ENCODE measurements around the gene CNBP.

GRCh38 chr3:129173725-129174124, 10.0 kb downstream of the CNBP start:
- TF ChIP-seq EZH2 (IDR thresholded peaks at IDR 0.05; ENCODE audit: insufficient read depth, poor library complexity, severe bottlenecking) (no peak), EZH2phosphoT487 (IDR thresholded peaks at IDR 0.05; ENCODE audit: insufficient read depth, low read depth) (no peak)

Data from GM23248 (cell line).